Ectodermal cell (in vitro differentiated cells): ENCODE measurements around the gene TMEM121.

Experiments used
- H3K27ac ChIP-seq: 2 replicates; pipeline ENCODE4 v1.7.0; 2013; ENCODE audit warnings: mild to moderate bottlenecking, low read depth, low read length; ENCODE audit not compliant: insufficient read depth, poor library complexity, severe bottlenecking
- H3K27me3 ChIP-seq: 2 replicates; pipeline ENCODE4 v1.7.0; 2013; ENCODE audit warnings: mild to moderate bottlenecking, low read length; ENCODE audit not compliant: insufficient read depth, control insufficient read depth, poor library complexity, severe bottlenecking
- H3K36me3 ChIP-seq: one replicate; pipeline ENCODE4 v1.7.0; 2013; ENCODE audit warnings: low read length; ENCODE audit not compliant: control insufficient read depth, insufficient read depth
- H3K4me1 ChIP-seq: one replicate; pipeline ENCODE4 v1.7.0; 2013; ENCODE audit warnings: low read length; ENCODE audit not compliant: control insufficient read depth, insufficient read depth
- H3K4me3 ChIP-seq: 2 replicates; pipeline ENCODE4 v1.7.0; 2013; ENCODE audit warnings: low read depth, low read length, control low read depth; ENCODE audit not compliant: insufficient read depth
- H3K9me3 ChIP-seq: 2 replicates; pipeline ENCODE4 v1.7.0; 2013; ENCODE audit warnings: mild to moderate bottlenecking, low read length, moderate library complexity; ENCODE audit not compliant: control insufficient read depth
- WGBS, 2 experiments: methylation state at CpG; one replicate each; pipeline ENCODE4 v1.1.7; 2013; ENCODE audit warnings: missing lambda C conversion rate in 2 of 2; 5-methylcytosine and 5-hydroxymethylcytosine counted together

The TMEM121 gene

DNA sequence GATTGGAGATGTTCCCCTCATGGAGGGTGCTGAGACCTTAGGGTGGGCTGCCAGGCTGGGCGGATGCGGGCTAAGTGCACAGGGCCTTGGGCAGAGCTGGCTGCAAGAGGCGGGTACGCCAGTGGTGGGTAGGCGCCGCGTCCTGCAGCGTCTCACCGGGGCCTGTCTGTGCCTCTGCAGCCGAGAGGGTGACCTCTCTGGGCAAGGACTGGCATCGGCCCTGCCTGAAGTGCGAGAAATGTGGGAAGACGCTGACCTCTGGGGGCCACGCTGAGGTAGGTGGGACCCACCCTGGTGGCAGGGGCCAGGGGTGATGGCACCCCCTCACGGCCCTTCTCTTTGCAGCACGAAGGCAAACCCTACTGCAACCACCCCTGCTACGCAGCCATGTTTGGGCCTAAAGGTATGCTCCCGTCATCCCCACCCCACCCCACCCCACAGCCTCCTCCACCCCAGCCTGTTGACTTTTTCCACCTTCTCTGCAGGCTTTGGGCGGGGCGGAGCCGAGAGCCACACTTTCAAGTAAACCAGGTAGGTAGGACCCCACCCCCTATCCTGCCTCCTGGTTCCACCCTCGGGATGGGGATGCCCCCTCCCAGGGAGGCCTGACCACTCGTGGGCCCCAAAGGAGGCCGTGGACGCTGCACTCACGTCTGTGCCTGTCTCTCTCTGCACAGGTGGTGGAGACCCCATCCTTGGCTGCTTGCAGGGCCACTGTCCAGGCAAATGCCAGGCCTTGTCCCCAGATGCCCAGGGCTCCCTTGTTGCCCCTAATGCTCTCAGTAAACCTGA is 38.2 kb upstream of the TMEM121 start:
- peak overlapping the region; percentile 92 for H3K27ac ChIP-seq
- WGBS, 2 experiments: 87 to 90% methylated on average over 26 of the region's 26 CpGs

DNA sequence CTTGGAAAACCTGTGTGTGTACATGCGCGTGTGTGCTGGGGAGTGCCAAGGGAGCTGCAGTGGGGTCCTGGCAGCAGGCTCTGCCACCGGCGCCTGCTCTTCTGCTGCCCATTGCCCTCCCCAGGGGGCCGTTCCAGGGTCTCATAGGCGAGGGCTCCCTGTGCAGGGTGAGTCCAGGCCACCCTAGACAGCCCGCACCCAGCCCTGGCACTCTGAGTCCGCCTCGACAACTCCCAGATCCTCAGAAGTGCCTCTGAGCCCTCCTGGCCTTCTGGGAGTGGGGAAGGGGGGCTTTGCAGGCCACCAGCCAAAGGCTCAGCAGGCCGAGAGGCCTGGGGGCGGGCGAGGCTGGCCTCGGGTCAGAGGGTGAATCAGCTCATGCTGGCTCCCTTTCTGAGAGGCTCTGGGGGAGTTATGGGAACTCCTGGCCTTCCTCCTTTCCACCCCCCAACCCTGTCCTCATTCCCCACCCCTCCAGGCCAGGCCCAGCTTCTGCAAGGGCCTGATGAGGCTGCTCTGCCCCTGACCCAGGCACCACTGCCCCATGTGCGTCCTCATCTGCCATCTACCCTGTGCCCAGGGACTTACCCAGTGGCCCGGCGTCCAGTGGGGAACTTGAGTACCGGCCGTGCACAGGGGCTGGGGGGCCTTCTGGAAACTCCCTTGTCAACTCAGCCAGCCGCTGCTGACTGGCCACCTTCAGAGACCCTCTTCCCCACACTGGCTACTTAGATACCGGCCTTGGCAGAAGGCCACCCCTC is 37.4 kb upstream of the TMEM121 start:
- H3K4me3 ChIP-seq: peak overlapping the region; percentile 62
- peak overlapping the region; percentile 92 for H3K27ac ChIP-seq
- H3K27me3 ChIP-seq: peaks cover 35% of the 10 kb centered on the region

More for the DNA sequence above, 38.2 kb upstream of the TMEM121 start:
- peak overlapping the region; percentile 52 for H3K4me3 ChIP-seq
- no peaks in the 10 kb centered on the region for H3K36me3 ChIP-seq
- H3K9me3 ChIP-seq: no peaks in the 10 kb centered on the region
- H3K27me3 ChIP-seq: peaks cover 35% of the 10 kb centered on the region
- H3K4me1 ChIP-seq: peaks cover 59% of the 10 kb centered on the region

DNA sequence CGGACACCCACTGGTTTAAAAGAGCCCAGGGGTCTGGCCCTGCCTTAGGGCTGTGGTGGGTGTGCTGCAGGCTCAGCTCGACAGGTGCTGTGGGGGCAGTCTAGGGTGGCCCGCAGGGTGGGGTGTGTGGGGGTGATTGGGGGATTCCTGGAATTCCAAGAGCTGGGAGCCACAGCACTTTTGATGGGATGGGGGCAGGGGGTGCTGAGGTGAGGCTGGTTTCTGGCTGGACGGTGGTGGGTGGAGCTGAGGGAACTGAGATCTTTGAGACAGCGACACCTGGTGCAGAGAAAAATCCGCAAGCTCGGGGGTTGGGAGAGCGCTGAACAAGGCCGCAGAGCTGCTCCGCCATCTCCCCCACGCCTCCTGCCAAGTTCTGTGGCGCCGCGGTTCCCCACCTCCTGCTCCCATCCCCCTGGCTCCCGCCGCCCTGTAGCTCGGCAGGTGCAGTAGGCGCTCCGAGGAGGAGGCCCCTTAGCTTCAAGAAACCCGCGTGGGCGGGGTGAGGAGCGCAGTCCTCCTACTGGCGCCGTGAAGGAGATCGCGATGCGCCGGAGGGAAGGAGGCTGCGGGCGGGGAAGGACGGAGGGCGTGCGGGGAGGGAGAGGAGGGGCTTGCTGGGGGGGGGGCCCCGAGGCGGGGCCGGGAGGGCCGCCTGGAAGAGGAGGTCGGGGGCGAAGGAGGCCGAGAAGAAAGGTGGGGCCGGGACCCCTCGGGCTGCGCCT is 36.7 kb upstream of the TMEM121 start:
- 2 to 3% methylated on average over 44 of the region's 44 CpGs for WGBS, 2 experiments
- peaks cover 44% of the 10 kb centered on the region for H3K4me1 ChIP-seq
- no peaks in the 10 kb centered on the region for H3K36me3 ChIP-seq
- no peaks in the 10 kb centered on the region for H3K9me3 ChIP-seq
- peak overlapping the region; percentile 92 for H3K27ac ChIP-seq
- peak overlapping the region; percentile 62 for H3K4me3 ChIP-seq
- peaks cover 34% of the 10 kb centered on the region for H3K27me3 ChIP-seq

More for the DNA sequence above, 37.4 kb upstream of the TMEM121 start:
- Histone ChIP-seq H3K36me3 (no peaks in the 10 kb centered on the region), H3K4me1 (peaks cover 51% of the 10 kb centered on the region), H3K9me3 (no peaks in the 10 kb centered on the region)
- WGBS, 2 experiments: 69 to 70% methylated on average over 20 of the region's 20 CpGs

DNA sequence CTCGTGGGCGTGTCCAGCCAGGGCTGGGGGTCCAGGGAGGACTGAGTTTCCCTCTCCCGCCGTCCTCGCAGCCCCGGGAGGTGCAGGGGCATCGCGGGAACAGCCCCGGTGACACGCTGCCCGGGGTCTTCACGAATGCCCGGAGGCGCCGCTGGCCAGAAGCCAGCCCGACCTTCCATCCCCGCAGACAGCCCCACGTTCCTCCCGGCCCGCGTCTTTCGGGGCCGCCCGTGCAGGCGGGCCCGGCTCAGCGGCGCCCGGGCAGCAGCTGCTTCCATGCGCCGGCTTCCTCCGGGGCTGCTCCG is 36.2 kb upstream of the TMEM121 start:
- WGBS, 2 experiments: 1 to 2% methylated on average over 33 of the region's 33 CpGs
- Histone ChIP-seq H3K36me3 (no peaks in the 10 kb centered on the region), H3K4me1 (peaks cover 42% of the 10 kb centered on the region), H3K9me3 (no peaks in the 10 kb centered on the region), H3K4me3 (peak overlapping the region; percentile 62), H3K27me3 (peaks cover 28% of the 10 kb centered on the region), H3K27ac (peak overlapping the region; percentile 92)

DNA sequence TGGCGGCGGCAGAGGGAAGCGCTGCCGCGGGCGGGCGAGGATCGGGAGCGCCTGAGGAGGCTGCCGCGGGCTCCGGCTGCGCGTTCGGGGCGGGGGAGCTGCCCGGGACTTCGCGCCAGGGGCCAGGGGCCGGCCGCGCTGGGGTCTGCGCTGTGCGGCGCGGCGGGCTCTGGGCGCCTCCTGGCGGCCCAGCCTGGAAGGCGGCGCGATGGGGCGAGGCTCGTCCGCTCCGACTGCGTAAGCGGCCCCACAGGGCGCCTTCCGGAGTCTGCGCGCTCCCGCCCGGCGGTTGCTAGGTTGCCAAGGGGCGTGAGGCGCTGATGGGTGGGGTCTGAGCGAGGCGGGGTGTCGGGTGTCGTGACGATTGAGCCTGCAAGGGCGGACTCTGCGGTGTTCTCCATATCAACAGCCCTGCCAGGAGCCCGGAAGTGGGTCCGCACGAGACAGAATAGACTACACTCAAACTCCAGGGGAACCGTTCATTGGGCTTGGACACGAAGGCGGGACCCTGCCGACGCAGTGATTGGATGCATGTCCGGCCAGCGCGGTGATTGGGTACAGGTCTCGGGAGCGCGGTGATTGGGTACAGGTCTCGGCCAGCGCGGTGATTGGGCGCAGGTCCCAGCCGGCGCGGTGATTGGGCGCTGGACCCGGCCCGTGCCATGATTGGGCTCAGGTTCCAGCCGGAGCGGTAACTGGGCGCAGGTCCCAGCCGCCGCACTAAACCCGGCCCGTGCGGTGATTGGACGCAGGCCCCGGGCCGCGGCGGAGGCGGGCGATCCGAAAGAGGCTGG is 35.6 kb upstream of the TMEM121 start, which contains the start of gene TEDC1:
Gene TEDC1, plus strand, starts transcription at position 675 of the 794 bp plus-strand sequence. CDS start 130 bp downstream, outside the sequence.
- no peaks in the 10 kb centered on the region for H3K9me3 ChIP-seq
- peaks cover 38% of the 10 kb centered on the region for H3K4me1 ChIP-seq
- peak within 1 kb of the TSS; percentile 62 for H3K4me3 ChIP-seq
- H3K27ac ChIP-seq: peak within 1 kb of the TSS; percentile 92
- H3K27me3 ChIP-seq: peaks cover 23% of the 10 kb centered on the region
- WGBS, 2 experiments: 1 to 2% methylated on average over 94 of the region's 94 CpGs
- no peaks in the 10 kb centered on the region for H3K36me3 ChIP-seq

DNA sequence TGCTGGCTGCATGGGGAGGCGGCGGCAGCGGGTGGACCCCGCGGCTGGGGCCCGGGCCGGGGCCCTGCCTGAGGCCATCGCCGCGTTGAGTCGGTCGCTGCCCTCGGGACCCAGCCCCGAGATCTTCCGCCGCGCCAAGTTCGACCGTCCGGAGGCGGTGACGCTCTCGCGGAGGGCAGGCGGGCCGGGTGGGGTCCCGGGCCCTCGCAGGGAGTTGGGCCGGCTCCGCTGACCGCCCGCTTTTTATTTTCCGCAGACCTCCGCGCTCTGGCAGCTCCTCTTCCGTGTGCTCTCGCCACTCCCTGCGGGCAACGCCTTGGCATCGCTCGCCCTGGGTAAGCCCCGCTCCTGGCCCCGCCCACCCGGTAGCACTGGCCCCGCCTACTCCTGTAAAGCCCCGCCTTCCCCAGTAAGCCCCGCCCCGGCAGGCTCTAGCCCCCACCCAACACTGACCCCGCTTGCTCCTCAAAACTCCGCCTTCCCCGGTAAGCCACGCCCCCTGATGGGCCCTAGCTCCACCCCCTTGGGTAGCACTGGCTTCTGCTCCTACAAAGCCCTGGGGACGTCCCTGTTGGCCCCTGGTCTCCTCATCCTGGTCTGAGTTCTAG is 34.9 kb upstream of the TMEM121 start:
- H3K4me1 ChIP-seq: peaks cover 31% of the 10 kb centered on the region
- H3K9me3 ChIP-seq: no peaks in the 10 kb centered on the region
- H3K36me3 ChIP-seq: no peaks in the 10 kb centered on the region
- peaks cover 16% of the 10 kb centered on the region for H3K27me3 ChIP-seq
- 5% methylated on average over 53 of the region's 53 CpGs for WGBS, 2 experiments
- H3K27ac ChIP-seq: peak overlapping the region; percentile 76
- peak overlapping the region; percentile 62 for H3K4me3 ChIP-seq

DNA sequence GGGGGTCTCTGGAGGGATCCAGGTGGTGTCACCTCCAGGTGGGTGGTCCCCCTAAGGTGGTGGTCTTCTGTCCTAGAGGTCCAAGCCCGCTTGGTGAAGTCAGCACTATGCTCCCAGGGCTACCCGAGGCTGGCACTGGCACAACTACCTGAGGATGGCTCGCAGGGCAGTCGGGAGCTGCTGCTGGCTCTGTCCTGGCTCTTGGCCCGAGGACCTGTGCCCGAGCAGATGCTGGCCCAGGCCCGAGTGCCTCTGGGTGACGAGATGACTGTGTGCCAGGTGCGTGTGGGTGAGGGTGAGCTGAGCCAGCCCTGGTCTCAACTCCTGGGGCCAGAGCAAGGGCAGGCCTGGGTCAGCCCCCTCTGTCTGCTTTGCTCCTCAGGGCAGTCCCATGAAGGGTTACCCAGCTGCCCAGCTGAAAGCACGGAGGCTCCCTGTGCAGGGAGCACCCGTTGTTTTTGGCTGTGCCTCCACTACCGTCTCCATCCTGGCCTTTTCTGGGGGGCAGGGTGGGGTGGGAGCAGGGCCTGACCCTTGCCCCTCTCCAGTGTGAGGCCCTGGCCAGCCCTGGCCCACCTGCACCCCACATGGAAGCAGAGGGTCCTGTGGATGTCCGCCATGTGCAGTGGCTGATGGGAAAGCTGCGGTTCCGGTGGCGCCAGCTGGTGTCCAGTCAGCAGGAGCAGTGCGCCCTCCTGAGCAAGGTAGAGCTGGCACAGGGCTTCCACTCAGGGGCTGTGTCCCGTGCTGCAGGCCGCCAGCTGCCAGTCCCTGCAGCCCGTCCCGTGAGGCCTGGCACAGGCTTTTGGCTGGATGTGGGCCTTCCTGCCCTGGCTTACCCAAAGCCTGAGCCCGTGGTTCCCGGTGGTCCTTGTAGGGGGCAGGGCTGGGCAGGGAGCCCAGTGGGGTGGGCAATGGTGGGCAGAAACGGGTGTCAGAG is 34.1 kb upstream of the TMEM121 start:
- Histone ChIP-seq H3K9me3 (no peaks in the 10 kb centered on the region), H3K27ac (no peak overlapping the region), H3K36me3 (no peaks in the 10 kb centered on the region), H3K4me3 (peak overlapping the region; percentile 62), H3K27me3 (peaks cover 8% of the 10 kb centered on the region), H3K4me1 (peaks cover 23% of the 10 kb centered on the region)
- WGBS, 2 experiments: 95% methylated on average over 24 of the region's 24 CpGs

DNA sequence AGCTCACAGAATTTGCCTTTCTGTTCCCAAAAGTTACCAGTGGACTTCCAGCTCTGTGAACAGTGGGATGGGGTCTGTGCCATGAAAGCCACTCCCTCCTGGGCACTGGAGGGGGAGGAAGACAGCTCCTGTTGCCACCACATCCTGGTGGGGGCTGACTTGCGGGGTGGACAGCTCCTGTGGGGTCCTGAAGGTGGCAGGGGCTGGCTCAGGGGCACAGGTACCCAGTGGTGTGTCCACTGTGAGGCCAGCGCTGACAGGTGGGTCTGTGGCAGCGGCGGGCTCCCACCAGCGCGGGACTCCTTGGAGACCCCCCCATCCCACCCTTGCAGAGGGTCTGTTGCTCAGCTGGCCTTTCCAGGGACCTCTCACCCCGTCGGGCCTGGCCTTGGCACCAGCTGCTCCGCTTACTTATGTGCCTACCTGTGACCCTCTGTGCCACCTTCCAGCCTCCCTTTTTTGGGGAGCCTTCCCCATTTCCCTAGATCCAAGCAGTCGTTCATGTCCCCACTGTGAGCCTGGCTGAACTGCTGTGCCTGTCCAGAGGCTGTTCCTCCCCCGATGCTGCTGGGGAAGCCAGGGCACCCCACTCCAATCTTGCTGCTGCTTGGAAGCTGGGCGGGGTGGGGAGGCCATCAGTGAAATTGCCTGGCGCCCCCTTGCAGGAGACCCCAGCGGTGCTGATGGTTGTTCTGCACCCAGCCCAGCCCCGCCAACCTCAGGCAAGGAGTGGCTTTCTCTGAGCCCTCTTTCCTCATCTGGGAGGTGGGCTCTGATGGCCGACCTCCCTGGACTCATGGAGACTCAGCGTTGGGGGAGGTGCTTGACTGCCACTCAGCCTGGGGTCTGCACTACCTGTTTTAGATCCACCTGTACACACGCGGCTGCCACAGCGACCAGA is 33.2 kb upstream of the TMEM121 start:
- Histone ChIP-seq H3K4me3 (no peak overlapping the region), H3K4me1 (peaks cover 15% of the 10 kb centered on the region), H3K36me3 (no peaks in the 10 kb centered on the region), H3K27me3 (no peaks in the 10 kb centered on the region), H3K27ac (no peak overlapping the region), H3K9me3 (no peaks in the 10 kb centered on the region)
- 91 to 92% methylated on average over 20 of the region's 20 CpGs for WGBS, 2 experiments
